Posterior vena cava (tissue), 2 donors: ENCODE data around the gene RAPGEF3. TPM values are rescaled to one million over a fixed set of nuclear protein-coding genes. Genes with fewer than 3 reads are reported as not detected.

Experiments
- DNase-seq: peaks from one replicate; pipeline ENCODE4 v3.0.0-alpha.2; 2020; ENCODE audit warnings: low spot score
- intact Hi-C, 2 donors: fragments of 100-400 bp; cut with DNase I; formaldehyde crosslinking; loops; one replicate each; pipeline versions ENCODE4 v1.14.1 to v1.14.2; 2022 to 2023
- total RNA-seq, 2 donors: library from RNA; stranded (reverse); fragmentation: NEBNext Ultra II Directional; extraction: Animal tissue kit (Norgen Biotek cat#: 25700); gene quantifications; one replicate each; pipeline ENCODE4 v1.2.1, GENCODE V29; 2021
- donor health status: DM: yes; HTN: yes; CAD: no.
- donor health status: DM: yes; HTN: yes; CAD: no.

Gene RAPGEF3
- total RNA-seq, 2 donors from 2014 or later: 18.3 to 33.5 TPM

DNA sequence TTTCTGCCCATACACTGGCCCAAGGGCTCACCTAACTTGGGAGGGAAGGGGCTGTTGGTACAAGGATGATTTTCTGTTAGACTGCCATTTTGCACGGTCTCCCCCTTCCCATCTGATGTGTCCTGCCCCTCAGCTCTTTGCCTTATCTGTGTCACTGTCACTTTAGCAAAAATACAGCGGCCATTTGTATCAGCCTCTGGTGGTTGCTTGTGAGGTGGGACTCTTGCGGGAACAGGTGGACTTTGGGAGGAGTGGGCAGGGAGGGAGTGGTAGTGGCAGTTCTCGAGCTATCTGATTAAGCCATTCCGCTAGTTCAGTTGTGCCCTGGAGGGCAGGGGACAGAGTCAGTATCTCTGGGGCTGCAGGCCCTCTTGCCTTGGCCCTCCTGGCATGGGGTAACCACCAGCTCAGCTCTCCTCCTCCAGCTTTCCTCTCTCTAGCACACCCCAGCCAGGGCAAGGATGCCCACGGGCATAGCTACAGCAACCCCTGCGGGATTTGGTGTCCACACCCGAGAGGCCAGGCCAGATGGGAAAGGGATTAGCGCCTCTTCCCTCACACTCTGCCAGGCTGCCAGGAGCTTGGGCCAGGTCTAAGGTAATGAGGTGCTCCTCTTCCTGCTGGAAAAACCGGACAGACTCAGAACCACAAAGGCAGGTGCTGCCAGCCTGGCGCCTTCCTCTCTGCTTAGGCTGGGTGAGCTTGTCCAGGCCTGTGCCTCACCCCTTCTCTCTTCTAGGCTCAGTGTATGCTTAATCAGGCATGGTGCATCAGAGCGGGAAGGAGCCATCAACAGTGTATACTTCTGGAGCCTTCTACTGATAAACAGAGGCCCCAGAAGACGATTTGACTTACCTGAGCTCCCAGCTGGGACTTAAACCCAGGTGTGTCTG is 23.0 kb upstream of the RAPGEF3 start:
- peak; percentile 81 for DNase-seq
- intact Hi-C loops: loop anchor here (1.0 to 10.0 kb wide), 2 partner anchors 53 to 65 kb away; no protein-coding TSS in a partner anchor

DNA sequence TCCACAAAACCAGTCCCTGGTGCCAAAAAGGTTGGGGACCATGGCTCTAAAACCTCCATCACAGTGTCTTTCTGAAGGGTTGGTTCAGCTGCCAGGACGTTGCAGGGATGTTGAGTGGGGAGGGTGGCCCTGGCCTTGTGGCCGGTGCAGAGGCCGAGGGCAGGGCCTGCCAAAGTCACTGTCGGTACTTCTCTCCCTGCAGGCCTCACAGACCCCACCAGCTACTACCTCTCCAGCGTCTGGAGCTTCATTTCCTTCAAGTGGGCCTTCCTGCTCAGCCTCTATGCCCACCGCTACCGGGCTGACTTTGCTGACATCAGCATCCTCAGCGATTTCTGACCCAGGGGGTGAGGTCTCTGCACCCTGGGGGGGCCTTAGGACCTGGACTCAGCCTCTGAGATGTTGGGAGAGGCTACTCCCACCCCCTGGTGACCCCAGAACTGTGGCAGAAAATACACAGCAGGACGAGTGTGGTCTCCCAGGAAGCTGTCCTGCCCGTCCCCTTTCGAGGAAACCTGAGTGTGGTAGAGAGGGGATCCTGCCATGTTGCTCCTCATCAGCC is 21.3 kb upstream of the RAPGEF3 start:
- intact Hi-C loops: loop anchor here (5.0 to 10.0 kb wide), 4 partner anchors 38 to 1788 kb away; partner anchors contain the start of gene SCAF11 (in 1 of the 2)
- no peak for DNase-seq

DNA sequence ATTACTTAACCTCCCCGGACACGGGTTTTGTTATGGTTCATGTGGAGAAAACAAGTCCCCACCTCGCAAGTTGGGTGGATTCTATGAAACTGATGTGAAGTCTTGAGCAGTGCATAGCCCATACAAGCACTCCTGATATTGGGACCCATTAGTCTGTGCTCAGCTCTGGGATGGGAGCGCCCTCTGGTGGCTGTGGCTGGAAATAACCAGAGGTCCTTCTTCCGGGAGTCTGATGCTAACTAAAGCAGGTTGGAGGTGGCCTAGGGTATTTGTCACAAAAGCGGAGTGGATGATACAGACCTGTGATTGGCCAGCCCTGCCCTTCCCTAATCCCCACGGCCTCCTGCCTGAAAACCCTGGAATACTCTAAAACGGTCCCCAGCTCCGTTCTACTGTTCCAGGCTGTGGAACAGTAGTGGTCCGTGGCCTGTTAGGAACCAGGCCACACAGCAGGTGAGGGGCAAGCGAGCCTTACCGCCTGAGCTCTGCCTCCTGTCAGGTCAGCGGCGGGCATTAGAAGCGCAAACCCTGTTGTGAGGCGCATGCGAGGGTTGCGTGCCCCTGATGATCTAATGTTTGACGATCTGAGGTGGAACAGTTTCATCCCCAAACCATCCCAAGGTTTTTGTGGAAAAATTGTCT is 20.7 kb upstream of the RAPGEF3 start:
- DNase-seq: peak; percentile 97
- intact Hi-C loops: loop anchor here (5.0 kb wide), 3 partner anchors 37 to 1787 kb away; partner anchors contain the start of gene SCAF11 (in 1 of the 2)

DNA sequence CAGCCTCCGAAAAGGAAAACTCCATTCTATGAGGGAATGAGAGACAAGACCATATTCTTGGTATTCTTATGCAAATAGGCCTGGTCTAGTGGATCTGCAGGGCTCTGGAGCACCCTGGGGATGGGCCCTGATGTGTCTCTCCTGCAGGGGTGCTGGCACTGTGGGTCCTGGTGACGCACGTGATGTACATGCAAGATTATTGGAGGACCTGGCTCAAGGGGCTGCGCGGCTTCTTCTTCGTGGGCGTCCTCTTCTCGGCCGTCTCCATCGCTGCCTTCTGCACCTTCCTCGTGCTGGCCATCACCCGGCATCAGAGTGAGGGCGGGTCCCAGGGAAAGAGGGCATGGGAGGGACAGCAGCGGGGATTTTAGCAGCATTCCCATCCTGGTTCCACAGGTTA is 20.2 kb upstream of the RAPGEF3 start:
- intact Hi-C loops: loop anchor here (5.0 kb wide), 3 partner anchors 37 to 1787 kb away; partner anchors contain the start of gene SCAF11 (in 1 of the 2)
- DNase-seq: peak; percentile 82

DNA sequence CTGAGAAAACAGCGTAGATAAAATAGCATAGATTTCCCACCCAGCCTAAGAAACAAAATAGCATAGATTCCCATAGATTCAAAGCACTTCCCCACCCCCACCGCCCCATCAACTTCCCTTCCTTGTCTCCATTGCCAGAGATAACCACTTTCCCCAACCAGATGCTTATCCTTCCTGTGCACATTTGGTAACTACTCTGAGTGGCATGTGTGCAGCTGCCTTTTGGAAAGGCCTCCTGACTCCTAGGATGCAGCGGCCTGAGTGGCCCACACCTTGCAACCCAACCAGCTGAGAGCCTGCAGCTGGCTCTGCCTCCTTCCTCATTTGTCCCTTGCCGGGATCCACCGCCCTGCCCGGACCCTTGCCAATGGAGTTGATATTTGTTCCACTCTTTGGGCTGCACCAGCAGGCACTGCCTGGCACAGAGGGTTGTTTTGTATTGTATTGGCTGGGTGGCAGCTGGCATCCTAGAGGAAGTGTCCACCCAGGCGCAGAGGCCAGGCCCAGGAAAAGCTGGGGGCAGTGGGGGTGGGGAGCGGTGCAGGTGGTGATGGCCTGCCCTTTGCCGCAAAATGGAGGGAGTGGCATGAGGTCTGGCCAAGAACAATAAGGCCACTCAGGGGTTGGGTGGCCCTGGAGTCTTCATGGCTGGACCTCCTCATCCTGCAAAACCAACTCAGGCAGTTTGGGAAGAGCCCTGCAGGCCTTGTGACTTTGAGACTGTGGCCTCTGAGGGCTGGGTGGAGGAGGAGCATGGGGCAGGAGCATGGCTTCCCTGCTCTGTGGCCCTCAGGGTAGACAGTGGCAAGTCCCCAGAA is 19.3 kb upstream of the RAPGEF3 start:
- peak; percentile 83 for DNase-seq
- intact Hi-C loops: loop anchor here (5.0 kb wide), 3 partner anchors 36 to 1786 kb away; partner anchors contain the start of gene SCAF11 (in 1 of the 2)

DNA sequence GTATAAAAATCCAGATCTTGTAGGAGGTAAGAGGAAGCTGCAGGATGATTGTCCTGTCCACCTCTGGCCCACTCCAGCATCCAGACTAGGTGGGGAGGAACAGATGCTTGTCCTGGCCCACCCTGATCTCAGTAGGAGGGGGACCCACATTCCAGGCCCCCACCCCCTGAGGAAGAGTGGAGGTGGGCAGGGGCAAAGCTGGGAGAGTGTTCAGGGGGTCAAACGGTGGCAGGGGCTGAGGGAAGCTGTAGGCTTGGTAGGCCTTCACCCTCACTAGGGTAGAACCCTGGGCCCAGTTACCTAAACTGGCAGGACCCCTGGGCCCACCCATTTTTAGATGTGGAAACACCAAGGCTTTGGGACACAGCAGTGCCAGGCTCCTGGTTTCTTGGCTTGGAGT is 18.5 kb upstream of the RAPGEF3 start:
- intact Hi-C loops: loop anchor here (5.0 kb wide), 3 partner anchors 35 to 1785 kb away; partner anchors contain the start of gene SCAF11 (in 1 of the 2)
- DNase-seq: peak; percentile 75

DNA sequence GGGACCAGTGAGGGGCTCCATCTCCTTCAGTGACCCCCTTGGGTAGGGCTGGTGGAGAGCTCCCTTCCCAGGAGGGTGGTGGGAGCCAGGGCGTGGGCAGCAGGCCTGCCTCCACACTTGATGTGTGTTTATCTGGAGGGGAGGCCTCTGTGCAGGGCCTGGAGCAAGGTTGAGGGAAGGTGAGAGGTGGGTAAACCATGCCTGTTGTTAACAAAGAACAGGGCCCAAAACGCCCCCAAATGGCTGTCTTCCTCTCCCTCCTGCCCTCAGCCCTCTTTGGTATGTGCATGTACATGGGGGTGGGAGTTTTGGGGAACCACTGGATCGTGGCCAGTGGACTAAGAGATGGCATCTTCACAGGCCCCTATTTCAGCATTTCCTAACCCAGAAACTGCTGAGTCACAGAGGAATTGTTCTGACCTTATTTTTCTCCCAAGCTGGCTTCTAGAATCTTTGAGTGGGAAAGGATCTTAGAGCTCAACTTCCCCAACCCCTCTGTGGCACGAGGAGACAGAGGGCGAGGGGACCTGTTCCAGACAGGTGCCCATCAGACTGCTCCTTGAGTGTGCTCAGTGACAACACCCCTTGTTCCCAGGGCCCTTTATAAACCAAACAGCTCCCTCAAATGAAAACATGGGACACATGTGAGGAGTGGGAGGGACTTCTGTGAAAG is 17.9 kb upstream of the RAPGEF3 start:
- intact Hi-C loops: loop anchor here (5.0 kb wide), 3 partner anchors 34 to 1784 kb away; partner anchors contain the start of gene SCAF11 (in 1 of the 2)
- peak; percentile 71 for DNase-seq

DNA sequence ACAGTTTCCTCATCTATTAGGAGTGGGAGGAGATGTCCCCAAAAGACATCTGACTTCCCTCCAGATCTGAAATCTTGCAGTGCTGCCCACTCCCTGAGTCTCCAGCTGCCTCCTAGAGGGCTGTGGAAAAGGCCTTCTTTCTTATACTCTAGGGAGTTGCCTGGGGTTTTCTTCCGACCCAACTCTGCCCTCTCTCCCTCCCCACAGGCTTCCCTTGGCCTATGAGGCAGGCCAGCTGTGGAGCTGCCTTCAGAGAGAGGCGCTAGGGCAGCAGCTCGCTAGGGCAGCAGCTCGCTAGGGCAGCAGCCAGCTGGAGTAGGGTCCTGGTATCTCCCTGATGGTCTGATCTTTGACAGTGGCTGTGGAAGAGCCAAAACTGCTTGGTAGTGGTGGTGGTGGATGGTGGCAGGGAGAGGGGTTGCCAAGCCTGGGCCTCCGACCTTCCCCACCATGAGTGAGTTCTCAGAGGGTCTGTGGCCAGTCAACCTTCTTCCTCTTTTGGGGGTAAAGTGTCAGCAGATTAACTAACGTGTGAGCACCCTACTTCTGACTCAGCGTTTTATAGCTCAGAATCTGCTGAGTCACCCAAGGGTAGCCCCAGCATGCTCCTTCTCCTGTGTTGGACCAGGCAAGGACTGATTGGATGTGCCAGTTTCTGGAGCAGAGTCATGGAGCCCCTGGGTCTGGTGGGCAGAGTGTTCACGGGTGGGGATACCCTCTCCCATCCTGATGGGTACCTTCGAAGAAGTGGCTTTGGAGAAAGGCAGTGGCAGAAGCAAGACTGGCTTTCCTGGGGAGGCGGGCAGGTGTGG is 16.6 kb upstream of the RAPGEF3 start:
- DNase-seq: no peak
- intact Hi-C loops: loop anchor here (5.0 kb wide), 3 partner anchors 33 to 1783 kb away; partner anchors contain the start of gene SCAF11 (in 1 of the 2)

DNA sequence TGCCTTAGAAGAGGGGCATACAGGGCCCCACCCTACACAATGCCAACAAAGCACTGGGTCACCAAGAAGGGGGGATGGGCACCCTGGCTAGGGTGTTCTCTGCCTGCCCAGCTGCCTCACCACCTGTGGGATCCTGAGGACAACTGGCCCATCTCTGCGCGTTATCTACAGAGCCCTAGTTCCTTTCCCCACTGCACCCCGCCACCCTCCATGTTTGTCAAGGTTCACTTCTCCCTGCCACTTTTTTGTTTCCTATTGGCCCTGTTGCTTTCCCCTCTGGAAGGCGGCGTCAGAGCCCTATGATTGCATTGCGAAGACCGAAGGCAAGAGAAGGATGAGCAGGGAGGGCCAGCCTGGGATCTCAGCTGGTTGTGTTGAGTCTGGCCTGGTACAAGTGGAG is 16.0 kb upstream of the RAPGEF3 start:
- intact Hi-C loops: loop anchor here (5.0 kb wide), 3 partner anchors 32 to 1782 kb away; partner anchors contain the start of gene SCAF11 (in 1 of the 2)
- DNase-seq: no peak

DNA sequence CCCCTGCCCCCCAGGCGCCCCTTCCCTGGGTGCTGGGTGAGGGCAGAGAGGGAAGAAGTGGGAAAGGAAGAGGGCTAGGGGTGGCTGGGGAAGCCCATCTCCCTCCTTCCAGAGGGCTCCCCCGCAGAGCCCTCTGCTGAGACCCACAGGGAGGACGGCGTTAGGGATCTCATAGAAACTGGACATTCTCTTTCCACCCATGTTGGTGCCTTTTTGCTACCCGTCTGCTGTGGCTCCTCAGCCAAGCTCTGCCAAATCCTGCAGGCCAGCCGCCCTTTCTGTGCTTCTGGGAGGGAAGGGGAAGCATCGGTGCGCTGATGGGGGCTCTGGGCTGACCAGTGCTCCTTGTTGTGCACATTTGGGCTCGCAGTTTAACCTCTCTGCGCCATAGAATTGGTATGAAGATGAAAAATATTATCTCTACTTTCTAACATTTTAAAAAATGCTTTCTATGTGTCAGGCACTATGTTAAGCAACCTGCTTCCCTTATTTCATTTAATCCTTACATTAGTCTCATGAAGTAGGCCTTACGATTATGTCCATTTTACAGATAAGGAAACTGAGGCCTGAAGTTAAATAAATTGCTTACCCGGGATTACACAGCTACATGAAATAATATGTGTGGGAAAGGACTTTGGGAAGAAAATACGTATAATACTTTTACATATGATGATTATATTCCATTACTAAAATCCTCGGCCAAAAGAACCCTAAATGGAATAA is 15.3 kb upstream of the RAPGEF3 start:
- intact Hi-C loops: no loop called here
- no peak for DNase-seq

DNA sequence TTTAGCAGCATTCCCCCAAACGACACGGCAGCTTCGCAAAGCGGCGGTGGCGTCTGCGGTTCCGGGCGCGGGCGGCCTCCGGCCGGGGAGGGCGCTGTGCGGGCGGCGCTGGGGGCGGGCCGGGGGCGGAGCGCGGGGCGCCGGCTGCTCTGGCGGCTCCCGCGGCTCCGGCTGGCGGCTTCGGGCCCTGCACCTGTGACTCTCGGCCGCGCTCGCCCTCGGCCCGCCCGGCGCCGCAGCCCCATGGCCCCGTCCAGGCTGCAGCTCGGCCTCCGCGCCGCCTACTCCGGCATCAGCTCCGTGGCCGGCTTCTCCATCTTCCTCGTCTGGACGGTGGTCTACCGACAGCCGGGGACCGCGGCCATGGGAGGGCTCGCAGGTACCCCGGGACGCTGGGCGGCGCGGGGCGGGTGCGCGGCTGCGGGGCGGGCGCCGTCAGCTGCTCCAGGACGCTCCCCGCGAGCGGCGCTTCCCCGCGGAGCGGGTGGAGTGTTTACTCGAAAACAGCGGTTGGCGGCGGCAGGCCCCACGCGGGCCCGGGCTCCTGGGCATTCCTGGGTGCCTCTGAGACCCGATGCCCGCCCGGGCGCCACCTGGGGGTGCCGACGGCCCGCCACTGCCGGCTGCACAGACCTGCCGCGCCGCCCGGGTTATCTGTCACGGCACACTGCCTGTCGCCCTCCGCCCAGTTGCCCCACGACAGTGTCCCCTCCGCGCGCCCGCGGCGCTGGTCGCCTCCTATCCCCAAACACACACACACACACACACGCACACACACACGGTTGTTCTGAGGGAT is 14.6 kb upstream of the RAPGEF3 start, which contains the start of gene SLC48A1:
Gene SLC48A1, plus strand, starts transcription at position 177 of the 796 bp plus-strand sequence. Its CDS starts 67 bp downstream, at position 244.
- intact Hi-C loops: no loop called here
- peak; percentile 93 for DNase-seq

DNA sequence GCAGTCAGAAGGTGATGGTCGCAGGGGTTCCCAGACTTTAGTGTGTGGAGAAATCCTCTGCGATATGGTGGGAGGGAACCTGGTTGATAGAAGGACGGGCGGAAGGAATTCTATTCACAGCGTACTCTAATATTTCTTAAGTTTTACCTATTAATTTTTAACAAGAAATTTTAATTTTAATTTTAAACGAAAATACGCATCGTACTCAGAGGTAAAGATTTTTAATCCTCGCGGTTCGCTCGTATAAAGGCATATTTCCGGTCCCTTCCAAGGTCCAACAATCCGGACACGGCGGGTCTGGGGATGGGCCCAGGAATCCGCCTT is 14.0 kb upstream of the RAPGEF3 start:
- no peak for DNase-seq
- intact Hi-C loops: no loop called here

DNA sequence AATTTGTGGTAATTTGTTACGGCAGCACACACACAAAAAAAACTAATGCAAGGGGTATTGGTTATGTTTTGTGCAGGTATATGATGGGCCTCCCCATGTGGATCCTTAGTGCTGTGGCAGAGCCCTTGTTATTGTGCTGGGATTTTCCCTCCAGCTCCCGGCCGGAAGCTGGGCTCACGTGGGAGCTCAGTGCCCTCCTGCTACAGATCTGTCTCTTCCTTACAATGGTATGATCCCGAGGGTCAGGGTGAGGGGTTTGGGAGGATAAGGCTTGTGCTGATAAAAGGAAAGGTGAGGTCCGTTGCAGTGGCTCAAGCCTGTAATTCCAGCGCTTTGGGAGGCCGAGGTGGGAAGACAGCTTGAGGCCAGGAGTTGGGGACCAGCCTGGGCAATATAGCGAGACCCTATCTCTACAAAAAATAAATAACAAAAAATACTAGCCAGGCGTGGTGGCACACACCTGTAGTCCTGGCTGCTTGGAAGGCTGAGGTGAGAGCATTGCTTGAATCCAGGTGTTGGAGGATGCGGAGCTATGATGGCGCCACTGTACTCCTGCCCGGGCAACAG is 13.5 kb upstream of the RAPGEF3 start:
- no peak for DNase-seq
- intact Hi-C loops: no loop called here

DNA sequence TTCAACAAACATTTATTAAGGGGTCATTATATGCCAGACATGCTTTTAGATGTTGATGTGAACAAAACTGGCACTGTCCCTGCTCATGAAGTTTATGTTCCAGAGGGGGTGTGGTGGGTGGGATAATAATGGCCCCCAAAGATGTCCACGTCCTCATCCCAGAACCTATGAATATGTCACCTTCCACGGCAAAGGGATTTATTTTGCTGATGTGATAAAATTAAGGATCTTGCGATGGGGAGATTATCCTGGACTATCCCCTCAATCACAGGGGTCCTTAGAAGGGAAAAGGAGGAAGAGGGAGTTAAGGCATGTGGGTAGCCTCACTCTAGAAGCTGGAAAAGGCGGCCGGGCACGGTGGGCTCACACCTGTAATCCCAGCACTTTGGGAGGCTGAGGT is 12.6 kb upstream of the RAPGEF3 start:
- no peak for DNase-seq
- intact Hi-C loops: no loop called here

DNA sequence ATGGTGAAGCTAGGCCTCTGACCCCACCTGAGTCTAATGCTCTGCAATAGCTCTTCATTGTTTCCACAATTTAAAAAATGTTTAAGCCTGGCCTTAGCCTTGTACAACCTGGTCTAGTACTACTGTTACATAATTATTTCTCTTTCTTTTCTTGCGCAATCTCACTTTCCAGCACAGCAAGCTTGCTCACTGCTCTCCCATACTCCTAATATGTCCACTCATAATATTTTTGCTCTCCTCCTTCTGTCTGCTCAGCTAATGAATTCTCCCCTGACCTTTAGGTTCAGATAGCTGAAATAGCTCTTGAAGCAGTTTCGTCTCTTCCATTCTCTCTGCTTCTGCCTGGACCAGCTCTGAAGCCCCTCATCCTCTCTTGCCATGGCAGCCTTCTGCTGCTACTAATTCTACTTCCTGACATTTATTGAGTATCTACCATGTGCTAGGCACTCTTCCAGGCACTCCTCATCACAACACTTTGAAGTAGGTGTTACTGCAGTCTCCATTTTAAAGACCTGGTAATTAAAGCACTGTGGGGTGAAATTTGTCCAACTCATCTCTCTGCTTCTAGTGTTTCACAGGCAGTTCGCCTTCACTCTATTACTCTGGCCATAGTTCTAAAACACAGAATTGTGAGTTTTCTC is 11.5 kb upstream of the RAPGEF3 start:
- intact Hi-C loops: no loop called here
- no peak for DNase-seq
